Measurements from ENCODE around the gene CHRNA10. TPM values are rescaled to one million over a fixed set of nuclear protein-coding genes. Genes with fewer than 3 reads are reported as not detected.
"Not testable (repeated sequence)": the region's sequence is repeated elsewhere in the genome, so short reads cannot be mapped to it uniquely, and the experiment has no call there.

Gene CHRNA10
- total RNA-seq, 1 experiment from 2014 or later = 3.0 TPM

GRCh38 chr11:3645552-3645951, 25.6 kb downstream of the CHRNA10 start:
- Histone ChIP-seq H3K9me2 (ENCODE audit: insufficient read depth) (no peaks in the 10 kb centered on the region), H3K79me2 (ENCODE audit: insufficient read depth, low read length) (no peaks in the 10 kb centered on the region), H3K36me3 (ENCODE audit: control insufficient read depth in 1 of 2, insufficient read depth in 2 of 2, low read length in 2 of 2) (no peaks in the 10 kb centered on the region), H3K4me3 (replicated peaks in 1 of 2; ENCODE audit: low read depth in 1 of 2, low read length in 2 of 2) (no peak overlapping the region), H3K27me3 (ENCODE audit: insufficient read depth, low read length) (peaks cover 4% of the 10 kb centered on the region; the same call in 1 of the 2 replicates), H3K4me2 (ENCODE audit: low read length) (no peak overlapping the region), H3K27ac (ENCODE audit: low read depth, low read length) (no peak overlapping the region), H4K20me1 (ENCODE audit: insufficient read depth) (no peaks in the 10 kb centered on the region), H3K9ac (ENCODE audit: low read length) (no peak overlapping the region), H3K9me3 (ENCODE audit: control insufficient read depth in 1 of 2, insufficient read depth in 1 of 2, low read depth in 1 of 2, low read length in 2 of 2) (no peaks in the 10 kb centered on the region), H3K4me1 (ENCODE audit: control insufficient read depth in 1 of 2, insufficient read depth in 2 of 2, low read length in 2 of 2) (peaks cover 17 to 34% of the 10 kb centered on the region in 2 experiments), H2AFZ (ENCODE audit: low read depth, low read length, poor library complexity, severe bottlenecking) (no peak overlapping the region)
- no TSS peak for BruUV-seq (replicated peaks)
- TF ChIP-seq CTCF (IDR thresholded peaks at IDR 0.05 in 2 of 3, conservative IDR thresholded peaks at IDR 0.05 in 1 of 3; ENCODE audit: borderline replicate concordance in 1 of 3, insufficient read depth in 1 of 3, low read depth in 2 of 3, low read length in 2 of 3) = no peak
- no peak for TF ChIP-seq SRF (IDR thresholded peaks at IDR 0.05; ENCODE audit: low read depth)
- no peak for TF ChIP-seq SP1 (IDR thresholded peaks at IDR 0.05; ENCODE audit: low read depth)
- no peak for TF ChIP-seq MAX (IDR thresholded peaks at IDR 0.05)
- no peak for DNase-seq (ENCODE audit: low read depth, low spot score)
- intact Hi-C loops (cut with micrococcal nuclease) = no loop called here
- ChIA-PET RAD21 (ENCODE audit: low non-redundant PET in 1 of 2, low total read pairs in 2 of 2, uncharacterized antibody in 2 of 2, unreplicated experiment in 2 of 2) (no interaction called here), CTCF (no interaction called here), POLR2A (no interaction called here)
- no peak for ATAC-seq

DNA sequence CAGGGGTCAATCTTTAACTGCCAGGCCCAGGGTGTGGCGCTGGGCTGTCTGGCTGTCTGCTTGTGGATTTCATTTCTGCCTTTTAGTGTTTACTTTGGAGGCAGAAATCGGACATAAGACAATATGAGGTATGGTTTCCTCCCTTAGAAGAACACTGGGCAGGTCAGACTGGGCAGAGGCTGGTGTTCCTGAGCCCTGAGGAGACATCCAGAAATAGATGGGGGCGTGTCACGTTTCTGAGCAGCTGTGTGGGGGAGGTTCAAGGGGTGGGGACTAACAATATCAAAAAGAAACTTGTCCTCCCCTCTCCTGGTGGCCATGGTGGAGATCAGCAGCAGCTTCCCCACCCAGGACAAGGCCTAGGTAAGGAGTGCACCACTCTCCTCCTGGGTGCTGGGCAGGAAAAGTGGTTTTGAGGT, 26.4 kb downstream of the CHRNA10 start, which contains the start of gene ART1:
Gene ART1 (plus strand): TSS at position 312 of the 419 bp plus-strand sequence. CDS start 14,086 bp downstream, outside the sequence.
- no peaks in the 10 kb centered on the region for H4K20me1 ChIP-seq (ENCODE audit: insufficient read depth)
- TF ChIP-seq CTCF (IDR thresholded peaks at IDR 0.05 in 2 of 3, conservative IDR thresholded peaks at IDR 0.05 in 1 of 3; ENCODE audit: borderline replicate concordance in 1 of 3, insufficient read depth in 1 of 3, low read depth in 2 of 3, low read length in 2 of 3) (peak in 2 of 3 experiments; percentile 19 to 34; a peak in 3 of 6 replicates), EZH2 (IDR thresholded peaks at IDR 0.05) (no peak)
- ATAC-seq = peak; percentile 54
- H3K36me3 ChIP-seq (ENCODE audit: control insufficient read depth in 1 of 2, insufficient read depth in 2 of 2, low read length in 2 of 2) = no peaks in the 10 kb centered on the region
- H3K9me3 ChIP-seq (ENCODE audit: control insufficient read depth in 1 of 2, insufficient read depth in 1 of 2, low read depth in 1 of 2, low read length in 2 of 2) = no peaks in the 10 kb centered on the region
- no peak within 1 kb of the TSS for H2AFZ ChIP-seq (ENCODE audit: low read depth, low read length, poor library complexity, severe bottlenecking)
- ChIA-PET RAD21 (ENCODE audit: low non-redundant PET in 1 of 2, low total read pairs in 2 of 2, uncharacterized antibody in 2 of 2, unreplicated experiment in 2 of 2) (no interaction called here), CTCF (no interaction called here), POLR2A (no interaction called here)
- H3K4me2 ChIP-seq (ENCODE audit: low read length) = peak within 1 kb of the TSS; percentile 35
- peak; percentile 34 for DNase-seq (ENCODE audit: low read depth, low spot score)
- BruUV-seq (replicated peaks) = no TSS peak
- H3K9me2 ChIP-seq (ENCODE audit: insufficient read depth) = no peaks in the 10 kb centered on the region
- peaks cover 17 to 34% of the 10 kb centered on the region in 2 experiments for H3K4me1 ChIP-seq (ENCODE audit: control insufficient read depth in 1 of 2, insufficient read depth in 2 of 2, low read length in 2 of 2)
- H3K27me3 ChIP-seq (ENCODE audit: insufficient read depth, low read length) = peaks cover 4% of the 10 kb centered on the region; the same call in 1 of the 2 replicates
- no peak within 1 kb of the TSS for H3K9ac ChIP-seq (ENCODE audit: low read length)
- H3K4me3 ChIP-seq (replicated peaks in 1 of 2; ENCODE audit: low read depth in 1 of 2, low read length in 2 of 2) = no peak within 1 kb of the TSS
- no peak within 1 kb of the TSS for H3K27ac ChIP-seq (ENCODE audit: low read depth, low read length)
- no peaks in the 10 kb centered on the region for H3K79me2 ChIP-seq (ENCODE audit: insufficient read depth, low read length)
- intact Hi-C loops (cut with micrococcal nuclease) = no loop called here

- H3K27me3 ChIP-seq (ENCODE audit: insufficient read depth, low read length); H4K20me1 ChIP-seq (ENCODE audit: insufficient read depth); ATAC-seq; H3K9me2 ChIP-seq (ENCODE audit: insufficient read depth); DNase-seq (ENCODE audit: low read depth, low spot score); H3K79me2 ChIP-seq (ENCODE audit: insufficient read depth, low read length); H2AFZ ChIP-seq (ENCODE audit: low read depth, low read length, poor library complexity, severe bottlenecking); H3K9me3 ChIP-seq (ENCODE audit: control insufficient read depth in 1 of 2, insufficient read depth in 1 of 2, low read depth in 1 of 2, low read length in 2 of 2); BruUV-seq (replicated peaks); H3K27ac ChIP-seq (ENCODE audit: low read depth, low read length); H3K36me3 ChIP-seq (ENCODE audit: control insufficient read depth in 1 of 2, insufficient read depth in 2 of 2, low read length in 2 of 2); POLR2A ChIA-PET; RAD21 ChIA-PET (ENCODE audit: low non-redundant PET in 1 of 2, low total read pairs in 2 of 2, uncharacterized antibody in 2 of 2, unreplicated experiment in 2 of 2); intact Hi-C loops (cut with micrococcal nuclease): not testable (repeated sequence)
- CTCF ChIA-PET = interaction anchor here (0.9 kb wide), 1 partner anchor 165 kb away, joined by 3 read pairs; no protein-coding TSS in a partner anchor
- Histone ChIP-seq H3K4me3 (replicated peaks in 1 of 2; ENCODE audit: low read depth in 1 of 2, low read length in 2 of 2) (peak overlapping the region in 1 of 2 experiments; percentile 57; a peak in 3 of 4 replicates), H3K4me2 (ENCODE audit: low read length) (peak overlapping the region; percentile 75), H3K9ac (ENCODE audit: low read length) (peak overlapping the region; percentile 53), H3K4me1 (ENCODE audit: control insufficient read depth in 1 of 2, insufficient read depth in 2 of 2, low read length in 2 of 2) (peaks cover 17 to 34% of the 10 kb centered on the region in 2 experiments)
Observed at GRCh38 chr11:3643102-3643546, 28.1 kb downstream of the CHRNA10 start.

Data from HCT116 (cell line).